ENCODE data around the gene WDR64.

WDR64 gene

DNA sequence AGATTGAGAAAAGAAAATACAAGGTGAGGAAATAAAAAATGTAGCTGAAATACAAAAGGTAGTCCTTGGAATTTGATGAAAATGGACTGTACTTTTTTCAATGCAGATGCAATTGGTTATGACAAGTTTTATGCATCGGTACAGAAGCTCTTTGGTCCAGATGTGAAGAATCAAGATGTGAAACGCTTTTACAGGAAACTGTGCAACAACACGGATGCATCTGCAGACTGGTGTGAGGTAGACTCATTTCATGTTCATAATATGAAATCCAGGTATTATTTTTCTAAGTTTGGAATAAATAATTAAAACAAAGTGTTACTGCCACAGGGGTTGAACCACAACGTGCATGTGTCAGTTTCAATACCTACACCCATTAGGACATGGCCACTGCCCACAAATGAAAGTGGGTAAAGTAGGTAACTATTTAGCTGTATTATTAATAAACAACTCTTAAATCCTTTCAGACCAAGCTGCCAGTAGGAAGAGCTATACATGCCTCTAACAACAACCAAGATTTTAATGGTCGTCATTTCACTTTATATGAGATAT lies 8.4 kb downstream of the WDR64 start:
- TF ChIP-seq, protein P1, sequence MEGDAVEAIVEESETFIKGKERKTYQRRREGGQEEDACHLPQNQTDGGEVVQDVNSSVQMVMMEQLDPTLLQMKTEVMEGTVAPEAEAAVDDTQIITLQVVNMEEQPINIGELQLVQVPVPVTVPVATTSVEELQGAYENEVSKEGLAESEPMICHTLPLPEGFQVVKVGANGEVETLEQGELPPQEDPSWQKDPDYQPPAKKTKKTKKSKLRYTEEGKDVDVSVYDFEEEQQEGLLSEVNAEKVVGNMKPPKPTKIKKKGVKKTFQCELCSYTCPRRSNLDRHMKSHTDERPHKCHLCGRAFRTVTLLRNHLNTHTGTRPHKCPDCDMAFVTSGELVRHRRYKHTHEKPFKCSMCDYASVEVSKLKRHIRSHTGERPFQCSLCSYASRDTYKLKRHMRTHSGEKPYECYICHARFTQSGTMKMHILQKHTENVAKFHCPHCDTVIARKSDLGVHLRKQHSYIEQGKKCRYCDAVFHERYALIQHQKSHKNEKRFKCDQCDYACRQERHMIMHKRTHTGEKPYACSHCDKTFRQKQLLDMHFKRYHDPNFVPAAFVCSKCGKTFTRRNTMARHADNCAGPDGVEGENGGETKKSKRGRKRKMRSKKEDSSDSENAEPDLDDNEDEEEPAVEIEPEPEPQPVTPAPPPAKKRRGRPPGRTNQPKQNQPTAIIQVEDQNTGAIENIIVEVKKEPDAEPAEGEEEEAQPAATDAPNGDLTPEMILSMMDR (conservative IDR thresholded peaks at IDR 0.05): no peak

DNA sequence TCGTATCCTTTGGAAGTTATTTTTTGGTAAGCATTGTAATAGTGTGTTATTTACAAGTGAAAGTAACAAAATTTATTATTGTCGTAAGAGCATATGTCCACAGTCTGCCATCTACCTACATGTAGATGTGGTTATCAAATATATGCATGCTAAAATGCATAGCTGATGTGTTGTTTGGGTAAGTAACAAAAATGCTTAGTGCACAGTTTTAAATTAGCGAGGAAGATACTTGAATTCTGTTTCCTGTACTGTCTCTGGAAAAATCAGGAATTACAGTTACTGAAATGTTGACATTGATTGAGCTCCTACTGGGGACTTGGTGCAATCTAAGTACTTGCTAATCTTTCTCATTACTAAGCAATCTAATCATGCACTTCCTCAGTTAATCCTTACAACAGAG lies 14.3 kb downstream of the WDR64 start:
- TF ChIP-seq, protein P1 (conservative IDR thresholded peaks at IDR 0.05): no peak
- H3K27ac ChIP-seq: no peak overlapping the region

More for the DNA sequence above, 8.4 kb downstream of the WDR64 start:
- H3K27ac ChIP-seq: no peak overlapping the region

DNA sequence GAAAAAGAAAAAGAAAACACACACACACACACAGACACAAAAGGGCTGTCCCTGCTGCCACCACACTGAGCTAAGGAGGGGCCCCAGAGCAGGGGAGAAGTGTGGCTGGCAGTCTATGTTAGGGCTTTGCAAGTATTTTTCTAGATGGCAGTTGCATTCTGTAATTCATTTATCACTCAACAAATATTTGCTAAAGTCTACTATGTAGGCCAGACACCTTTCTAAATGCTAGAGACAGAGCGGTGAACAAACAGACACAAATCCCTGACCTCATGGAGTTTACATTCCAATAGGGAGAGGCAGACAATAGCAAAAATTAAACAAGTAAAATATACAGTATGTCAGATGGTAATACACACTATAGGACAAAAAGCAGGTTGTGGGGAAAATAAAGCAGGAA lies 20.2 kb downstream of the WDR64 start:
- TF ChIP-seq, protein P1 (conservative IDR thresholded peaks at IDR 0.05): no peak

DNA sequence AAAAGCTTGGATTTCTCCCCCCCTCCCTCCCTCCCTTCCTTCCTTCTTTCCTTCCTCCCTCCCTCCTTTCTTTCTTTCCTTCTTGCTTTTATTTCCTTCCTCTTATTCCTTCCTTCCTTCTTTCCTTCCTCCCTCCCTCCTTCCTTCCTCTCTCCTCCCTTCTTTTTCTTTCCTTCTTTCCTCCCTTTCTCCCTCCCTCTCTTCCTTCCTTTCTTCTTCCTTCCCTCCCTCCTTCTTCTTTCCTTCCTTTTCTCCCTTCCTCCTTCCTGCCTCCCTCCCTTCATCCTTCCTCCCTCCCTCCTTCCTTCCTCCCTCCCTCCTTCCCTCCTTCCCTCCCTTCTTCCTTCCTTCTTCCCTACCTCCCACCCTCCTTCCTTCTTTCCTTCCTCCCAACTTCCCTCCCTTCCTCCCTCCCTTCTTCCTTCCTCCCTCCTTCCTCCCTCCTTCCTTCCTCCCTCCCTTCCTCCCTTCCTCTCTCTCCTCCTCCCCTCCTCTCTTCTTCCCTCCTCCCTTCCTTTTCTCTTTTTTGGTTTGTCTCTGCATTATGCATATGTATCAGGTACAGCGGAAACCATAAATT lies 22.8 kb downstream of the WDR64 start:
- TF ChIP-seq, protein P1 (conservative IDR thresholded peaks at IDR 0.05): no peak
- no peak overlapping the region for H3K27ac ChIP-seq

More for the DNA sequence above, 20.2 kb downstream of the WDR64 start:
- no peak overlapping the region for H3K27ac ChIP-seq

DNA sequence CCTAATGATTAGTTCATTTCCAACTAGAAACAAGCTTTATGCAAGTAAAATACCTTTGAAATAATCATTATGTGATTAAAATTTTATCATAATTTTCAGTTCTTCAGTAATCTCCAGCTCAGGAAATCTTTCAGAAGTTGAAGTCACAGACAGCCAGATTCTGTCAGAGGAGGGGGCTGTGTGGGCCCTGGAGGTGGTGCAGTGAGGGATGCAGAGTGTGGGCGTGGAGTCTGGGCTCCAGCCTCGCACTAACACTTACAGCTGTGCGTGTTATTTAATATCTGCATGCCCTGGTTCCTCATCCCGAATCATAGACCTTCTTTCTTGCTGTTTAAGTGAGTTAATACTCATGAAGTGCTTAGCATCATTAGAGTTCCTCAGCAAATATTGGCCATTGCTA lies 23.9 kb downstream of the WDR64 start:
- no peak overlapping the region for H3K27ac ChIP-seq
- TF ChIP-seq, protein P1 (conservative IDR thresholded peaks at IDR 0.05): no peak

DNA sequence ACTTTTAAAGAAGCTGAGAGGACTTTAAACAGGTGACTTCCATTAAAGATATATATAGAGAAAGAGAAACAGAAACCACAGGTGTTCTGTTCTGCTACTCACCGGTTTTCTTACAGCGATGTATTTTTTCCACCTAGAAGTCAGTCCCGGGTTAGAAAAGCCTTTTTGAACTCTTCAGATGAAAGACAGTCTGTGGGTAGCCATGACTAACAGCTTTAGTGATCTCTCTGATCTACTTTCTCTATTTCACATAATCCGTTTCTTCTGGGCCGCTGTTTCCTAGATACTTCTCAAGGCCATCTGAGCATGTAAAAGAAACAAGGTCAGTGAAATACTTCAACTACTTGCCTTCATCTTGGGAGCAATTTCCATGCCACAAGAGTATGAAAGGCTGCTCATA lies 25.1 kb downstream of the WDR64 start:
- H3K27ac ChIP-seq: no peak overlapping the region
- TF ChIP-seq, protein P1 (conservative IDR thresholded peaks at IDR 0.05): no peak

DNA sequence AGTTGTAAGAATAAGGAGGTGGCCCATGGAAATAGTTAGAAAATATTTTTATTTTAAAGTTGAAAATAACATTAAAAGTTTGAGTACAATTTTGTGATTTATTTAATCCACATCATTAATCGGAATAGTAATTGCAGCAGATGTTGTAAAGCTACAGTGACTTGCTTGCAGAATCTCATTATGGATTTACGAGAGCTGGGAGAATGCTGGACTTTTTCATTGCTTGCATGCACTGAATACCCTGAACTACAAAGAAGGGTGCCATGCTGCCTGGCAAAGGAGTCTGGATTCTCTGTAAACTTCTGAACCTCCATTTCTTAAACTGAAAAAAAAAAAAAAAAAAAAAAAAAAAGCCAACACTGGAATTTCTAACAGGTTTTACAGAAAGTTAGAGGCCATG lies 26.5 kb downstream of the WDR64 start:
- H3K27ac ChIP-seq: no peak overlapping the region
- TF ChIP-seq, protein P1 (conservative IDR thresholded peaks at IDR 0.05): no peak
